BE2C (cell line): ENCODE data around the gene PAPPA.

ENCODE experiments used
- DNase-seq: peaks from one replicate; pipeline ENCODE4 v3.0.0-alpha.2; 2020
- H3K27me3 ChIP-seq: fragments of 250-450 bp; sonication (Bioruptor Pico); 2 replicates; pipeline ENCODE4 v1.5.1; 2020; ENCODE audit warnings: mild to moderate bottlenecking
- H3K36me3 ChIP-seq: fragments of 250-450 bp; sonication (Bioruptor Pico); 2 replicates; pipeline ENCODE4 v1.5.1; 2020; ENCODE audit warnings: mild to moderate bottlenecking
- H3K4me1 ChIP-seq: fragments of 250-450 bp; sonication (Bioruptor Pico); 2 replicates; pipeline ENCODE4 v1.5.1; 2020
- H3K4me3 ChIP-seq: 2 replicates; pipeline ENCODE4 v1.5.1; 2011; ENCODE audit warnings: low read depth, low read length
- H3K9me3 ChIP-seq: fragments of 250-450 bp; sonication (Bioruptor Pico); 2 replicates; pipeline ENCODE4 v1.5.1; 2020
- TF ChIP-seq, protein P1 (sequence below): IDR thresholded peaks from 2 replicates; pipeline ENCODE4 v1.5.1; 2012; ENCODE audit warnings: mild to moderate bottlenecking, low read depth, low read length

PAPPA gene

DNA sequence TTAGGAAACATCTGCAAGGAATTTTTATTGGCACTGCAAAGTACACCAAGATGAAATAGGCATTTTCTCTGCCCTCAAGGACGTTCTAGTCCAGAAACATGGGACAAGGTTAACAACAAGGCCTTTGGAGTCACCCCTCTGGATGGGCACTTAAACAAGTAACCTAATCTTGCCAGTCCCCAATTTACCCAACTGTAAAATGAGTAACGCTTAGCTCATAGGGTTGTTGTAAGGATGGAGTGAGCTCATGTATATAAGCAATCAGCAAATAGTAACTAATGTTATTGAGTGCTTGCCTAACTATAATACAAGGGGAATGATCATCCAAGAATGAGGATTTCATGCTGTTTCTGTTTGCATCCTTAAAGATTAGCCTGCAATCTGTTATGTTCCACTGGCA is 189.3 kb downstream of the PAPPA start:
- DNase-seq, result no peak
- no peaks in the 10 kb centered on the region for H3K27me3 ChIP-seq
- no peaks in the 10 kb centered on the region for H3K36me3 ChIP-seq
- no peaks in the 10 kb centered on the region for H3K9me3 ChIP-seq
- TF ChIP-seq, protein P1, sequence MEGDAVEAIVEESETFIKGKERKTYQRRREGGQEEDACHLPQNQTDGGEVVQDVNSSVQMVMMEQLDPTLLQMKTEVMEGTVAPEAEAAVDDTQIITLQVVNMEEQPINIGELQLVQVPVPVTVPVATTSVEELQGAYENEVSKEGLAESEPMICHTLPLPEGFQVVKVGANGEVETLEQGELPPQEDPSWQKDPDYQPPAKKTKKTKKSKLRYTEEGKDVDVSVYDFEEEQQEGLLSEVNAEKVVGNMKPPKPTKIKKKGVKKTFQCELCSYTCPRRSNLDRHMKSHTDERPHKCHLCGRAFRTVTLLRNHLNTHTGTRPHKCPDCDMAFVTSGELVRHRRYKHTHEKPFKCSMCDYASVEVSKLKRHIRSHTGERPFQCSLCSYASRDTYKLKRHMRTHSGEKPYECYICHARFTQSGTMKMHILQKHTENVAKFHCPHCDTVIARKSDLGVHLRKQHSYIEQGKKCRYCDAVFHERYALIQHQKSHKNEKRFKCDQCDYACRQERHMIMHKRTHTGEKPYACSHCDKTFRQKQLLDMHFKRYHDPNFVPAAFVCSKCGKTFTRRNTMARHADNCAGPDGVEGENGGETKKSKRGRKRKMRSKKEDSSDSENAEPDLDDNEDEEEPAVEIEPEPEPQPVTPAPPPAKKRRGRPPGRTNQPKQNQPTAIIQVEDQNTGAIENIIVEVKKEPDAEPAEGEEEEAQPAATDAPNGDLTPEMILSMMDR, result no peak
- no peaks in the 10 kb centered on the region for H3K4me1 ChIP-seq
- no peak overlapping the region for H3K4me3 ChIP-seq

DNA sequence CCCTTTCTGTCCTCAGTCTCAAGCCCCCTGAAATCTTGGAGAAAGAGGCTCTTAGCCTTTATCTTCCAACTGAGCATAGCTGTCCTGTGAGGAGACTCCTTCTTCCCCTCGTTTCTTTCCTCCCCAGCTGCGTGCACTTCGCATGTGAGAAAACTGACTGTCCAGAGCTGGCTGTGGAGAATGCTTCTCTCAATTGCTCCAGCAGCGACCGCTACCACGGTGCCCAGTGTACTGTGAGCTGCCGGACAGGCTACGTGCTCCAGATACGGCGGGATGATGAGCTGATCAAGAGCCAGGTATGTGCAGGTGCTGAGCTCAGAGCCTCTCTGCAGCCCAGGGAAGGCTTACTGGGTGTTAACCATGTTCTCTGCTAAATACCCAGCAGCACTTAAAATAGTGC is 190.8 kb downstream of the PAPPA start:
- no peaks in the 10 kb centered on the region for H3K4me1 ChIP-seq
- no peaks in the 10 kb centered on the region for H3K36me3 ChIP-seq
- H3K9me3 ChIP-seq, result no peaks in the 10 kb centered on the region
- DNase-seq, result no peak
- no peaks in the 10 kb centered on the region for H3K27me3 ChIP-seq
- TF ChIP-seq, protein P1, result no peak
- no peak overlapping the region for H3K4me3 ChIP-seq

DNA sequence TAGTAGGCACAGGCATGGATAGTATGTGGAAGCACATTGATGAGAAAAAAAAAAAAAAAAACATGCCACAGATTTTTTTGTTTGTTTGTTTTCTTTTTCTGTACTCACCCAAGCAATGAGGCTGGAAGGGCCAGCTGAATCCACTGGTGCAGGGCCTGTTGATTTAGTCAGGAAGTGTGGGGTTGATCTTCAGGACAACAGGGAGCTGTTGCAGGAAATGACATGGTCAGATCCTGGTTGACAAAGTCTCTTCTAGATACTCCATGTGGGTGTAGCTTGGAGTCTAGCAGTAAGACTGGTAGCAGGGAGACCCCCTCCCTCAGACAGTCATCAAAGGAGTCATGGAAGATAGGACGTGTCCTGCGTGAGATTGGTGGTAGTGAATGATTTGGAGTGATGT is 191.8 kb downstream of the PAPPA start:
- Histone ChIP-seq H3K4me3 (no peak overlapping the region), H3K4me1 (no peaks in the 10 kb centered on the region), H3K9me3 (no peaks in the 10 kb centered on the region), H3K36me3 (no peaks in the 10 kb centered on the region), H3K27me3 (no peaks in the 10 kb centered on the region)
- DNase-seq, result no peak
- TF ChIP-seq, protein P1, result no peak

DNA sequence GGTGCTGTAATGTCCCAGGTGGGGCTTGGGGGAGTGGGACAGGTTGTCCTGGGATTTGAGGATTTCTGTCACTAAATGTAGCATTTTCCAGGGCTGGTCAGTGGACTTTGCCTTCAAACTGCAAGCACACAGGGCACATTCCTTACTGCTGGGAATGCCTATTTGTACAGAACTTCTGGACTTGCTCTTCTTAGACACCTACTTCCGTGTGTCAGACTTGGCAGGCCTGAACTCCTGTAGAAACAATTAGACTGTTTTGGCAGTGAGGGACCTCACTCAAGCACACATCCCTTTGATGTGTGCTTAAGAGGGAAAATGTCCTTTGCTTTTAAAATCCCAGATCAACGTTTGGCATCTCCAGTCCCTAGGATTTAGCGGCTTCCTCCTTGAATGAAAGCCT is 192.2 kb downstream of the PAPPA start:
- H3K4me3 ChIP-seq, result no peak overlapping the region
- no peaks in the 10 kb centered on the region for H3K27me3 ChIP-seq
- H3K4me1 ChIP-seq, result no peaks in the 10 kb centered on the region
- no peak for DNase-seq
- TF ChIP-seq, protein P1, result no peak
- no peaks in the 10 kb centered on the region for H3K36me3 ChIP-seq
- H3K9me3 ChIP-seq, result no peaks in the 10 kb centered on the region

DNA sequence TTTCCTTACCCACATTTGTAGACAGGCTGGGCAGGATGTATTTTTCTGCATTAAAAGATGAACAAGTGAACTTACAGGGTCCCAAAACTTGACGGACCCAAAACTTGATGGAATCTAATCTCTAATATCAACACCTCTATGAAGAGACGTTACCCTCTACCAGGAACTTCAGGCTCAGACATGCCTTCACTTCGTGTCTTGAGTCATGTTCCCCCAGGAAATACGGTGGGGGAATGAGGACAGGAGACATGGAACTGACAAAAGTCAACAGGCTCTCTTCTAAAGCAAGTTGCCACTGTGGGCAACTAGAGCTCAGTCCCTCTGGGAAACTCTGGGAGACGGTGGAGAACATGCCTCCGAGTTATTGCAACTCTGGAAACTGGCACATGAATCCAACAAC is 196.1 kb downstream of the PAPPA start:
- Histone ChIP-seq H3K4me3 (no peak overlapping the region), H3K4me1 (no peaks in the 10 kb centered on the region), H3K36me3 (no peaks in the 10 kb centered on the region), H3K9me3 (no peaks in the 10 kb centered on the region), H3K27me3 (no peaks in the 10 kb centered on the region)
- DNase-seq, result no peak
- TF ChIP-seq, protein P1, result no peak

DNA sequence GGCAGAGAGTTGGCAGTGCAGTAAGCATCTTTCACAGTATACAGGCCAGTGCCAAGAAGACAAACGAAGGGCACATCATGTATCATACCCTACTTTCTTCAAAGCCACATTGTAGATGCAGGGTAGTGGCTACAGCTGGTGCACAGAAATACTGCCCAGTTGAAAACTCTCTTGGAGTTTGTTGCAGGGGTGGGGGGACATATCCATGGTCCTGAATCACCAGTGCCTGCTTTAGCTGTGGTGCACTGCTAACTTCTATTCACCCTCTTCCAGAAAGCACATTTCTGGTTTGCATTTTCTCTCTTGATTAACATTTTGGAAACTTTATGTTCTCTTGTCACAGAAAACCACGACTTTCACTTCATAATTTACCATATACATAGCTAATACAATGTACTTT is 196.6 kb downstream of the PAPPA start:
- Histone ChIP-seq H3K27me3 (no peaks in the 10 kb centered on the region), H3K9me3 (no peaks in the 10 kb centered on the region), H3K4me3 (no peak overlapping the region), H3K4me1 (no peaks in the 10 kb centered on the region), H3K36me3 (no peaks in the 10 kb centered on the region)
- TF ChIP-seq, protein P1, result no peak
- no peak for DNase-seq
